Measurements from ENCODE around the gene NRIP2. TPM values are rescaled to one million over a fixed set of nuclear protein-coding genes. Genes with fewer than 3 reads are reported as not detected.
"Not testable (repeated sequence)": the region's sequence is repeated elsewhere in the genome, so short reads cannot be mapped to it uniquely, and the experiment has no call there.

The NRIP2 gene
- total RNA-seq = not detected in 2 replicates

GRCh38 chr12:2834581-2835491, at the start of gene NRIP2:
Gene NRIP2, minus strand, starts transcription at chr12:2835035. Its CDS starts 52 bp downstream, at chr12:2834983.
- intact Hi-C loops (cut with micrococcal nuclease) = no loop called here

- intact Hi-C loops (cut with micrococcal nuclease) = no loop called here
These were observed 45.0 kb upstream of the NRIP2 start for GRCh38 chr12:2879853-2880252.

GRCh38 chr12:2877953-2878732, 43.3 kb upstream of the NRIP2 start:
- intact Hi-C loops (cut with micrococcal nuclease) = loop anchor here (1.0 to 2.0 kb wide), 2 partner anchors 12 to 65 kb away; partner anchors contain the start of genes ITFG2 and TULP3

GRCh38 chr12:2877047-2877952, 42.5 kb upstream of the NRIP2 start, which contains the start of the genes FOXM1 and RHNO1:
Gene FOXM1, minus strand, starts transcription at chr12:2877174. Its CDS starts 2,696 bp downstream, at chr12:2874478.
Gene RHNO1, plus strand, starts transcription at chr12:2877223. Its CDS starts 8,144 bp downstream, at chr12:2885367.
- intact Hi-C loops (cut with micrococcal nuclease) = loop anchor here (1.0 to 2.0 kb wide), 2 partner anchors 13 to 64 kb away; partner anchors contain the start of genes ITFG2 and TULP3

- intact Hi-C loops (cut with micrococcal nuclease) = loop anchor here (1.0 to 2.0 kb wide), 2 partner anchors 14 to 64 kb away; partner anchors contain the start of genes ITFG2 and TULP3
These were observed 41.7 kb upstream of the NRIP2 start for GRCh38 chr12:2876431-2877046.

- intact Hi-C loops (cut with micrococcal nuclease) = not testable (repeated sequence)
These were observed 34.3 kb upstream of the NRIP2 start for GRCh38 chr12:2868986-2869632.

GRCh38 chr12:2864198-2864597, 29.4 kb upstream of the NRIP2 start:
- intact Hi-C loops (cut with micrococcal nuclease) = no loop called here

GRCh38 chr12:2863402-2863801, 28.6 kb upstream of the NRIP2 start:
- intact Hi-C loops (cut with micrococcal nuclease) = not testable (repeated sequence)

- intact Hi-C loops (cut with micrococcal nuclease) = no loop called here
These were observed 28.0 kb upstream of the NRIP2 start for GRCh38 chr12:2862876-2863275.

- intact Hi-C loops (cut with micrococcal nuclease) = no loop called here
These were observed 25.3 kb upstream of the NRIP2 start for GRCh38 chr12:2860170-2860569.

GRCh38 chr12:2858944-2859421, 24.1 kb upstream of the NRIP2 start:
- intact Hi-C loops (cut with micrococcal nuclease) = loop anchor here (10.0 kb wide), 1 partner anchor 86 kb away; no protein-coding TSS in a partner anchor

- intact Hi-C loops (cut with micrococcal nuclease) = loop anchor here (10.0 kb wide), 1 partner anchor 86 kb away; no protein-coding TSS in a partner anchor
These were observed 23.5 kb upstream of the NRIP2 start for GRCh38 chr12:2858334-2858733.

GRCh38 chr12:2857576-2857975, 22.7 kb upstream of the NRIP2 start:
- intact Hi-C loops (cut with micrococcal nuclease) = loop anchor here (10.0 kb wide), 1 partner anchor 87 kb away; no protein-coding TSS in a partner anchor

- intact Hi-C loops (cut with micrococcal nuclease) = loop anchor here (10.0 kb wide), 1 partner anchor 88 kb away; no protein-coding TSS in a partner anchor
These were observed 22.2 kb upstream of the NRIP2 start, which contains the start of gene TEX52 for GRCh38 chr12:2857021-2857431. Gene TEX52, minus strand, starts transcription at chr12:2857039. Its CDS starts 13 bp downstream, at chr12:2857026.

- intact Hi-C loops (cut with micrococcal nuclease) = loop anchor here (10.0 kb wide), 1 partner anchor 89 kb away; no protein-coding TSS in a partner anchor
These were observed 21.2 kb upstream of the NRIP2 start for GRCh38 chr12:2856051-2856450.

GRCh38 chr12:2855546-2855945, 20.7 kb upstream of the NRIP2 start:
- intact Hi-C loops (cut with micrococcal nuclease) = loop anchor here (10.0 kb wide), 1 partner anchor 89 kb away; no protein-coding TSS in a partner anchor

- intact Hi-C loops (cut with micrococcal nuclease) = loop anchor here (10.0 kb wide), 1 partner anchor 90 kb away; no protein-coding TSS in a partner anchor
These were observed 20.0 kb upstream of the NRIP2 start for GRCh38 chr12:2854669-2855453.

GRCh38 chr12:2853626-2854025, 18.8 kb upstream of the NRIP2 start:
- intact Hi-C loops (cut with micrococcal nuclease) = loop anchor here (10.0 kb wide), 1 partner anchor 91 kb away; no protein-coding TSS in a partner anchor

Measured in T-helper 2 cell treated with Interferon-gamma antibody and Interleukin-4, amounts not matched to agents 100 ng/mL and 5 ng/mL, for 36 hours (primary cell).